ENCODE results near the gene ATP6V1B1.

Gene ATP6V1B1

DNA sequence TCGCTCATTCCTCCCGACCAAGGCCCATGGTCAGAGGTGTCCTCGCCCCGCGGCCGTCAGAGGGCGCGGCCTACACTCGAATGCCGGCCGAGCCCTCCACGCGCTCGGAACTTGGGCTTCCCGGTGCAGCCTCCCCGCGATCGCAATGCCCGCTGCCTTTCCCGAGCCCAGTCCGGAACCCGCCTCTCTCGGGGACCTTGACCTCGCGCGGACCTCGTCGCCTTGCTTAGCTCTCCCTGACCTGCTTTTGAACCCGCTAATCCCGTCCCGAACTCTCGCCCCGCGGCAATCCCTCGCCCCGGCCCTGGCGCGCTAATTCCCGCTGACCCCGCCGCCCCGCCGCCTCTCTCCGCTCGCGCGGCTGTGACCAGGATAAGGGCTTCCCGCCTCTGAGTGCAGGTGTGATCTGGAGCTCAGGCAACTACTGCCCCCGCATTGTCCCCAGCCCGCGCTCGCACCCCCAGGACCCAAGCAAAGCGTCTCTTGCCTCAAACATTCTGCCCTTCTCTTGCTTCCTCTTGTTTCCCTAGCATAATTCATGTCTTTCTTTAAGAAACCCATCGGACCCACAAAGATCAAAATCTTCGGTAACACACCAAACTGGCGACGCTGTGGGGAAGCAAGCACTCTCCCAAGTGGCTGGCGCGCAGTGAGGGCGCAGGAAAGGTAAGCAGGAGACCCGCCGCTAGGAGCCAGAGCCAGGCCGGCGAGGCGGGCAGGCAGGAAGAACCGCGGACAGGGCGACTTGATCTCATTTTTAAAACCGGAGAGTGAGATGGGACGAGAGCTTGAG, 46.6 kb upstream of the ATP6V1B1 start:
- Histone ChIP-seq H3K4me1 (ENCODE audit: control insufficient read depth in 1 of 2, insufficient read depth in 1 of 2, low read depth in 1 of 2, low read length in 1 of 2) (peaks cover 11 to 18% of the 10 kb centered on the region in 2 experiments), H3K36me3 (no peaks in the 10 kb centered on the region), H3K27ac (no peak overlapping the region), H3K9me3 (no peaks in the 10 kb centered on the region), H3K27me3 (peaks cover 100% of the 10 kb centered on the region), H3K4me3 (ENCODE audit: low read depth in 1 of 2, low read length in 1 of 2) (no peak overlapping the region)
- TF ChIP-seq, protein P1, sequence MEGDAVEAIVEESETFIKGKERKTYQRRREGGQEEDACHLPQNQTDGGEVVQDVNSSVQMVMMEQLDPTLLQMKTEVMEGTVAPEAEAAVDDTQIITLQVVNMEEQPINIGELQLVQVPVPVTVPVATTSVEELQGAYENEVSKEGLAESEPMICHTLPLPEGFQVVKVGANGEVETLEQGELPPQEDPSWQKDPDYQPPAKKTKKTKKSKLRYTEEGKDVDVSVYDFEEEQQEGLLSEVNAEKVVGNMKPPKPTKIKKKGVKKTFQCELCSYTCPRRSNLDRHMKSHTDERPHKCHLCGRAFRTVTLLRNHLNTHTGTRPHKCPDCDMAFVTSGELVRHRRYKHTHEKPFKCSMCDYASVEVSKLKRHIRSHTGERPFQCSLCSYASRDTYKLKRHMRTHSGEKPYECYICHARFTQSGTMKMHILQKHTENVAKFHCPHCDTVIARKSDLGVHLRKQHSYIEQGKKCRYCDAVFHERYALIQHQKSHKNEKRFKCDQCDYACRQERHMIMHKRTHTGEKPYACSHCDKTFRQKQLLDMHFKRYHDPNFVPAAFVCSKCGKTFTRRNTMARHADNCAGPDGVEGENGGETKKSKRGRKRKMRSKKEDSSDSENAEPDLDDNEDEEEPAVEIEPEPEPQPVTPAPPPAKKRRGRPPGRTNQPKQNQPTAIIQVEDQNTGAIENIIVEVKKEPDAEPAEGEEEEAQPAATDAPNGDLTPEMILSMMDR (IDR thresholded peaks at IDR 0.05): no peak

- H3K9me3 ChIP-seq: no peaks in the 10 kb centered on the region
- TF ChIP-seq, protein P1 (IDR thresholded peaks at IDR 0.05): no peak
- H3K36me3 ChIP-seq: no peaks in the 10 kb centered on the region
- H3K4me3 ChIP-seq (ENCODE audit: low read depth in 1 of 2, low read length in 1 of 2): no peak overlapping the region
- peaks cover 11 to 18% of the 10 kb centered on the region in 2 experiments for H3K4me1 ChIP-seq (ENCODE audit: control insufficient read depth in 1 of 2, insufficient read depth in 1 of 2, low read depth in 1 of 2, low read length in 1 of 2)
- no peak overlapping the region for H3K27ac ChIP-seq
- H3K27me3 ChIP-seq: peaks cover 100% of the 10 kb centered on the region
Observed at GRCh38 chr2:70889716-70890037, 46.0 kb upstream of the ATP6V1B1 start.

GRCh38 chr2:70890469-70891065, 45.1 kb upstream of the ATP6V1B1 start:
- Histone ChIP-seq H3K4me3 (ENCODE audit: low read depth in 1 of 2, low read length in 1 of 2) (no peak overlapping the region), H3K27me3 (peaks cover 100% of the 10 kb centered on the region), H3K4me1 (ENCODE audit: control insufficient read depth in 1 of 2, insufficient read depth in 1 of 2, low read depth in 1 of 2, low read length in 1 of 2) (peaks cover 11 to 18% of the 10 kb centered on the region in 2 experiments), H3K9me3 (no peaks in the 10 kb centered on the region), H3K36me3 (no peaks in the 10 kb centered on the region), H3K27ac (no peak overlapping the region)
- TF ChIP-seq, protein P1 (IDR thresholded peaks at IDR 0.05): no peak

DNA sequence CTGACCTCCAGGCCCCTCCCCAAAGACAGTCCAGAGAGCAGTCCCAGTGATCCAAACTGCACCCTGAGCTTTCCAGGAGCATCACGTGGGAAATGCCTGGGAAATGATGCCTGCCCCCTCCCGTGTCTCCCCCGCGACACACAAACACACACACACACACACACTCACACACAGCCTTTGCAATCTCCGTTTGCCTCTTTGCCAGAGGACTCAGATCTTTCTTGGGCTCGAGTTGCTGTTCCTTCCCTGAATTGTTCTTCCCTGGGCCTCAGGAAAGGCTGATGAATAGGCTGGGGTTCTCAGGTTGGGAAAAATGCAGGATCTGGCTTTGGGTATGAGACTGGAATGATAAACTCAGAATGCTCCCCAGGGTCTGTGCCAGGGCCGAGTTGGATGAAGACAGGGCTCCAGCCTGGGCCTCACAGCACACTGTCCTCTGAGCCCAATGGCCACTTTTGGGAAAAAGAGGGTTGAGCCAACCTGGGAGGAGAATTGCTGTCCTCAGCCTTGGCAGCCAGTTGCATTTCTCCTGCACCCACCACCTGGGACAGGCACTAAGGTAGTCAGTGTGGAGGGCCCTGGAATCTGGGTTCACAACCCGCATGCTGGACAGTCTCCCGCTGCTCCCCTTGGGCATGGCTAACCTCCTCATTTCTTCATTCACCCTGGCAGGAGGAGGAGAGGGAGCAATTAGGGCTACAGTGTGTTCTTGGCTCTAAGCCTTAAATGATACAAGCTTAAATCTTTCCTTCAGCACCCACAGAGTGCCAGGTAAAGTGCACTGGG, 43.9 kb upstream of the ATP6V1B1 start:
- Histone ChIP-seq H3K4me3 (ENCODE audit: low read depth in 1 of 2, low read length in 1 of 2) (no peak overlapping the region), H3K4me1 (ENCODE audit: control insufficient read depth in 1 of 2, insufficient read depth in 1 of 2, low read depth in 1 of 2, low read length in 1 of 2) (peaks cover 11 to 18% of the 10 kb centered on the region in 2 experiments), H3K9me3 (no peaks in the 10 kb centered on the region), H3K36me3 (no peaks in the 10 kb centered on the region), H3K27me3 (peaks cover 100% of the 10 kb centered on the region), H3K27ac (no peak overlapping the region)
- TF ChIP-seq, protein P1 (IDR thresholded peaks at IDR 0.05): no peak

DNA sequence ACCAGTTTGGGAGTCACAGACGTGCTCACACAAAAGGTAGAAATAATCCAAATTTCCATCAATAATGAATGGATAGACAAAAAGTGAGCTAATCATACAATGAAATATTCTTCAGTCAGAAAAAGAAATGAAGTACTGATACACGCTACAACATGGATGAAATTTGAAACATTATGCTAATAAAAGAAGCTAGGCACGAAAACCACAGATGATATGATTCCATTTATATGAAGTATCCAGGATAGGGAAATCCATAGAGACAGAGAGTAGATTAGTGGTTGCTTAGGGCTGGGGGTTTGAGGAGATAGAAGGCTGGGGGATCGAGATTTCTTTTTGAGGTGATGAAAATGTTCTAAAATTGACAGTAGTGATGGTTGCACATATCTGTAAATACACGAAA, 43.0 kb upstream of the ATP6V1B1 start:
- H3K4me1 ChIP-seq (ENCODE audit: control insufficient read depth in 1 of 2, insufficient read depth in 1 of 2, low read depth in 1 of 2, low read length in 1 of 2): peaks cover 4 to 12% of the 10 kb centered on the region in 2 experiments
- no peaks in the 10 kb centered on the region for H3K9me3 ChIP-seq
- TF ChIP-seq, protein P1 (IDR thresholded peaks at IDR 0.05): no peak
- H3K27me3 ChIP-seq: peaks cover 100% of the 10 kb centered on the region
- H3K4me3 ChIP-seq (ENCODE audit: low read depth in 1 of 2, low read length in 1 of 2): no peak overlapping the region
- H3K27ac ChIP-seq: no peak overlapping the region
- H3K36me3 ChIP-seq: no peaks in the 10 kb centered on the region
